Stimulated activated naive CD4-positive, alpha-beta T cell (primary cell): ENCODE results near the gene MPV17L2.

Experiments used
- DNase-seq, 6 experiments: peaks; one replicate each; lab custom pipeline; 2025; lab: John Stamatoyannopoulos, UW

Gene MPV17L2

DNA sequence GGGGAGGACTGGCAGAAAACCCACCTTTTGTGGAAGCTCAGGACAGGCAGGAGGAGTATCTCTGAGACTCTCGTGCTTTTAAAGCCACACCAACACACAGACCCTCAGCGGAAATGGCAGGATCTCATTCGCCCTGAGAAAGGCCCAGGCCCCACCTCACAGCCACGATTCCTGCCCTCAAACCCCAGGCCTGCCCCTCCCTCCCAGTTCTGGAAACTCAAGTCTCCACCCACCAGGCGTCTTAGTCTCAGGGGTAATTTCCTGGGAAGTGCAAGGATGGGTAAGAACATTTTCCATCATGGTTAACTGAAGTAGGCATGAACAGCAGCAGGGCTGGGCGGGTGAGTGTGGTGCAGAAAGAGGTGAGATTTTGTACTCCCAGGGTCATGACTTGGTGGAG lies 41.2 kb downstream of the MPV17L2 start:
- no peak for DNase-seq

DNA sequence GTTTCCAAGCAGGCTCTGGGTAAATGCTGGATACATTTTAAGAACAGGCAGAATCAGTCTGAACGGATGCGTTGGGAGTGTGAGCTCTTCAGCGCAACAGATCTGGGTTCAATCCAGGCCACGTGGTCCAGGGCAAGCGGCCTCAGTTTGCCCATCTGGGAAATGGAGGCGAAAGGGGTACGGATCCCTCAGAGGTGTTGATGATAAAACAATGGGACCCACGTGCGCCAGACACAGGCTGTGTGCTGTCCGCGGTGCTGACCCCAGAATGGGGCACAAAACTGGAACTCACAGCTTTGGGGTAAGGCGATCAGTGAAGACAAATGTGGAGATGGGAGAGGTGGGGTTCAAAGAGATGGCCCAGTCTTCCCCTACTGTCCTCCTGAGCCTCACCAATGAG lies 46.3 kb downstream of the MPV17L2 start:
- DNase-seq = no peak

DNA sequence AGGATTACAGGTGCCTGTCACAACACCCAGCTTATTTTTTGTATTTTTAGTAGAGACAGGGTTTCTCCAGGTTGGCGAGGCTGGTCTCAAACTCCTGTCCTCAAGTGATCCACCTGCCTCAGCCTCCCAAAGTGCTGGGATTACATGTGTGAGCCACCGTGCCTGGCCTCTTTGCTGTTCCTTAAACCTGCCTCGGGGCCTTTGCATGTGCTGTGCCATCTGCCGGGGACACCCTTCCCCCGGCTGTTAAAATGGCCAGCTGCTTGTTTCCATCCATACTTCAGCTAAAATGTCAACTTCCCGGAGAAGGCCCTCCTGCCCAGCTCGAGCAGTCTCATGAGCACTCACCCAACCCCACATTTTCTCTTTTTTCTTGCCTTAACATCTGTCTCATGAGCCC lies 52.3 kb downstream of the MPV17L2 start:
- no peak for DNase-seq
